ENCODE results near the gene RASAL2.

GRCh38 chr1:178266113-178266512 is 172.2 kb downstream of the RASAL2 start:
- TF ChIP-seq CTCF (conservative IDR thresholded peaks at IDR 0.05 in 1 of 2, IDR thresholded peaks at IDR 0.05 in 1 of 2; ENCODE audit: extremely low read depth in 1 of 2, insufficient read depth in 1 of 2, low read depth in 1 of 2, low read length in 2 of 2) (no peak), EZH2 (IDR thresholded peaks at IDR 0.05; ENCODE audit: borderline replicate concordance, low read length) (no peak)

Measured in mammary epithelial cell (primary cell).